Ammon's horn (tissue), 1 donor: ENCODE measurements around the gene PRR5L.

Experiments
- DNase-seq: peaks from one replicate; pipeline ENCODE4 v3.0.0-alpha.2; 2016; ENCODE audit warnings: low spot score

The PRR5L gene

DNA sequence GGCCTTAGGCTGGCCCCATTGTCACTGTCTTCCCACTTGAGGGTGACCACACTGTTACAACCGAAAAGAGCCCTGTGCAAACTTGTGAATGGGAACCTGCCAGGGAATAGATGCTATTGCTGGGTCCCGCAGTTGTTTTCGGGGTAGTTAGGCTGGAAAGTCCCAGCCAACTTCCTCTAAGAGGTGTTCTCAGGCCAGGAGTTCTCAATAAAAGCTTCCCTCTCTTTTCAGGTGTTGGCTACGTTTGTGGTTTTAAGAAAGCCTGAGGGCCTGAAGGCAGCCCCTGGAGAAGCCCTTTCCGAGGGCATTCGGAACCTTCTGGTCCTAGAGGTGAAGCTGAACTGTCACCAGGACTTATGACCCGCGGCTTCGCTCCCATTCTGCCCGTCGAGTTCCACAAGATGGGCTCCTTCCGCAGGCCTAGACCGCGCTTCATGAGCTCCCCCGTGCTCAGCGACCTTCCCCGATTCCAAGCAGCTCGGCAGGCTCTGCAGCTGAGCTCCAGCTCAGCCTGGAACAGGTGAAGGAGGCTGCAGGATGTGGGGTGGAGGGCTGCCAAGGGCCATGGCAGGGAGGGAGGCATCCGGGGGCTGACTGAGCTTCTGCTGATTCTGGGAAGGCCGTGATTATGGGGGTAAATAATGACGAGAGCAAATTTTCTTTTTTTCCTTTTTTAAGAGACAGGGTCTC lies 104.8 kb downstream of the PRR5L start:
- DNase-seq, result no peak

GRCh38 chr11:36402568-36403170 lies 106.6 kb downstream of the PRR5L start:
- no peak for DNase-seq

DNA sequence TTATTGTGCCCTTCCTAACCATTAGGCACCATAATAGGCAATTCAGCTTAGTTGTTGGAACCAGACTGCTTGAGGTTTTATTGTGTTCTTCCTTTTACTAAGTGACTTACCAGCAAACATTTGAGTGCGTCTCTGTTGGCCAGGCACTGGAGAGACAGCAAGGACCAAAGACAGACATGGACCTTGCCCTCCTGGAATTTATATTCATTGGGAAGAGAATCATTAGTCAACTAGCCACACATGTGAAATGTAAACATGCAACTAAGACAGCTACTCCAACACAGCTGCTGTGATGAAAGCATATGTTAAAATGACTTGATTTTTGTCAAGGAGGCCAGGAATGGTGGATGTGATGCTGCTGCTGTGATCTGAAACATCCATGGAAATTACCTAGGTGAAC lies 107.6 kb downstream of the PRR5L start:
- no peak for DNase-seq

- no peak for DNase-seq
These were observed 108.7 kb downstream of the PRR5L start for GRCh38 chr11:36404831-36405230.

- DNase-seq, result no peak
These were observed 109.7 kb downstream of the PRR5L start for GRCh38 chr11:36405585-36406367.

- DNase-seq, result no peak
These were observed 111.3 kb downstream of the PRR5L start for GRCh38 chr11:36407356-36407755.

GRCh38 chr11:36408498-36409136 lies 112.5 kb downstream of the PRR5L start:
- DNase-seq, result no peak

DNA sequence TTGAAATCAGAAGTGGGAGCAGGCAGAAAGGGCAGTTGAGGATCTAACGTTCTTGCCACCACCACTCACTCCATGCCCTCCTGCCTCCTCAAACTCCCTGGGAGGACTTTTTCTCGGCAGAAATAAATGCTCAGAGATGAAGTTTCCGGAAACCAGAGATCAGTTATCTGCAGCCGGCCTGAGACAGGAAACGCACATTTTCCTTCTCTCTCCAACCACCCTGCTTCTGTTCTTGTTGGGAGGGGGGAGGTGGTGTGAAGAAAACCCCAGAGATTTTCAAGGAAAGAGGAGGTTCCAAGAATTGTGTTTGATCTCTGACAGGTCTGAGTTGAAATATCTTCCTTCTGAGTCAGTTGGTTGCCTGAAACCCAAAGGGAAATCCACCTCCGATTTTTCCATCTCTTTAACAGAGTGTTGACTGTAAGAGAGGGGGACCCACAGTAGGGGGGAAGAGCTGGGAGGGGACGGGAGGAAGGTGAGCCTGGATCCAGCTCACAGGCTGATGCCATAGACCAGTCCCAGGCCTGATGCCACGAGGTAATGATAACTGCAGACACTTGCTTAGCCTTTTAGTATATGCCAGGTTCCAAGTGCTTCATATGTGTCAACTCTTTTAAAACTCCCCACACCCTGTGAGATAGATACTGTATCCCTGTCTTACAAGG lies 113.2 kb downstream of the PRR5L start:
- DNase-seq, result no peak

- DNase-seq, result peak; percentile 66
These were observed 115.1 kb downstream of the PRR5L start for GRCh38 chr11:36411202-36411640.

DNA sequence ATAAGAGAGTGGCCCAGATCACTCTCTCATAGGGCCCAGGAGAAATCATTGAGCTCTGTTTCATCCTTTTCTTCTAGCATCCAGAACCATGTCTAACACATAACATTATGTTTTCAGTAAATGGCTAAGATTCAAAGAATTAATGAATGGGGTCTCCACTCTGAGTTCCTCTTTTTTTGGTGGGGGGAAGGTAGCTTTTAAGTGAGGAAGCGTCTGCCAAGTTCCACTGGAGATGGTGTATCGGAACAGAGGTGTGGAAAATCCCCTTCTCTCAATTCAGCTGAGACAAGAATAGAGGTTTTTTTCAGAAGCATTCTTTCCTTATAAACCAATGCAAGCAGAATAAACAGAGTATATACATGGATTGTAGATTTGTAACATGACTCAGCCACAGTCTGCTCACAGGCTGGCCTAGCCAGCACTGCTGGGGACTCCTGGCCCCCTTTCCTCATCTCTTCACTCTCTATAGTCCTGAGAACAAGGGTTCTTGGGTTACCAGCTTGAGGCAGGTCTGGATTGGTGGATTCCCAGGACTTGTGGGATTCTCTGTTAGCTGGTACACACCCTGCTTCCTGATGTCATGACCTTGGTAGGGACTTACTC lies 116.8 kb downstream of the PRR5L start:
- no peak for DNase-seq

- no peak for DNase-seq
These were observed 121.1 kb downstream of the PRR5L start for GRCh38 chr11:36417154-36417553.

GRCh38 chr11:36419791-36420424 lies 123.8 kb downstream of the PRR5L start:
- no peak for DNase-seq

DNA sequence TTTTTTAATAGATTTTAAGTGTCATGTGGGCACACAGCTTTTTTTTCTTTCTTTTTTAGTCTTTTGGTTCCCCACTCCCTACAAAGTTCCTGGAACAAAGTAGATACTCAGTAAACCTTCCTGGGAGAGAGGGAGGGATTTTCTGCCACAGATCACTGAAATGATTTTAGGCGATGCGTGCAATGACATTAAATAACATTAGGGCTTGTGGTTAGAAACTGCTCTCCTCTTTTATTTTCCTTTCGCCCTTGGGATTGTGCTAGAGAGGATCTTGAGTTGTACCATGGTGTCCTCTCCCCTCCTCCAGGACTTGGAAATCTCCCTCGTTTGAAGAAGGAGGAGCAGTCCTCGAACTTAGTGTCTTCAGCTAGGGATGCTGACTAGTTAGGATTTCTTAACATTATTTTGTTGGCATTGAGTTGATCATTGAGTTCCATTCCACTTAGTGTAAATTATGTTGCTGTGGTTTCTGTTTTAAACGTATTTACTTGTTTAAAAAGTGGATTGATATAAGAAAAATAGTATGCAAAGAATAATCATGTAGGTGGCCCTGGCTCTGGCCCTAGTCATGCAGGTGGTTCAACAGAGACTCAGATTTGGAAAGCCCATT lies 125.6 kb downstream of the PRR5L start:
- DNase-seq, result no peak

- DNase-seq, result no peak
These were observed 129.5 kb downstream of the PRR5L start for GRCh38 chr11:36425561-36426081.

DNA sequence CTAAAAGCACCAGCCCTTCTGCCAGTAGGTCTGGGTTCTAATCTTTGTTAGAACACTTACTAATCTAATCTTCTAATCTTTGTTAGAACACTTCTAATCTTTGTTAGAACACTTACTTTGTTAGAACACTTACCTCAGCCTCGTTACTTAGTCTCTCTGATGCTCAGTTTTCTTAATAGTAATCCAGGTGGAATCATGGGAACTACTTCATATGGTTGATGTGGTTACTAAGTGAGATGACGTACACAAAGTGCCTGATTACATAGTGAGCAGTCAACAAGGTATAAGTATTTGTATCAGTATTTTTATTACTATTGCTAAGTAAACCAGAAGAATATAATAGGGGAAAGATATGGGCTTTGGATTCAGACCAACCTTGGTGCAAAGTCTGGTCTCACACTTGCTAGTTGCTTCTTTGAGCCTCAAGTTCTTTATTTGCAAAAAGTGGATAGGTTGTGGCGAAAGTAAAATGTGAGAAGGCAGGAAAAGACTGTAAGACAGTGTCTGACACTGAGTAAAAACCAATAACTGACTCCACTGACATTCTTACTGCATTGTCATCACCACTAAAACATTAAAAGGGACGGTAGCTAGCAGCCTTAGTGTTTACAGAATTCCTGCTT lies 130.2 kb downstream of the PRR5L start:
- DNase-seq, result no peak

GRCh38 chr11:36427079-36427478 lies 131.0 kb downstream of the PRR5L start:
- no peak for DNase-seq

- no peak for DNase-seq
These were observed 131.8 kb downstream of the PRR5L start for GRCh38 chr11:36427876-36428275.

GRCh38 chr11:36431429-36432092 lies 135.5 kb downstream of the PRR5L start:
- no peak for DNase-seq

- DNase-seq, result no peak
These were observed 136.0 kb downstream of the PRR5L start for GRCh38 chr11:36432093-36432469.
